Thoracic aorta (tissue), 2 donors: Measurements from ENCODE around the gene HS6ST3. TPM values are rescaled to one million over a fixed set of nuclear protein-coding genes. Genes with fewer than 3 reads are reported as not detected.
"Not testable (repeated sequence)": the region's sequence is repeated elsewhere in the genome, so short reads cannot be mapped to it uniquely, and the experiment has no call there.

ENCODE experiments used
- ATAC-seq: fragments of 150-250 bp; one replicate; pipeline ENCODE4 v1.8.0; 2017; ENCODE audit warnings: low read depth; ENCODE audit not compliant: insufficient number of reproducible peaks, low FRiP score
- DNase-seq: peaks from one replicate; pipeline ENCODE4 v3.0.0-alpha.2; 2020; ENCODE audit warnings: low spot score
- H3K27ac ChIP-seq, 2 donors: fragments of 200-600 bp; sonication (generic); 1 replicate in 1 of 2; 2 replicates in 1 of 2; pipeline ENCODE4 v1.5.1; 2016; ENCODE audit warnings: mild to moderate bottlenecking in 2 of 2, moderate library complexity in 2 of 2
- H3K27me3 ChIP-seq: fragments of 200-600 bp; sonication (generic); replicated peaks from 2 replicates; pipeline ENCODE4 v1.6.0; 2016; ENCODE audit warnings: mild to moderate bottlenecking; ENCODE audit not compliant: insufficient read depth
- H3K36me3 ChIP-seq: fragments of 200-600 bp; sonication (generic); one replicate; pipeline ENCODE4 v1.5.1; 2016
- H3K4me1 ChIP-seq, 2 donors: fragments of 200-600 bp; sonication (generic); 1 replicate in 1 of 2; 2 replicates in 1 of 2; pipeline versions ENCODE4 v1.5.1 to v1.6.0; 2016; ENCODE audit warnings: low read depth in 2 of 2, mild to moderate bottlenecking in 1 of 2; ENCODE audit not compliant: control insufficient read depth in 1 of 2
- H3K4me3 ChIP-seq: fragments of 200-600 bp; sonication (generic); 2 replicates; pipeline ENCODE4 v1.5.1; 2016; ENCODE audit warnings: mild to moderate bottlenecking
- H3K9me3 ChIP-seq: fragments of 200-600 bp; sonication (generic); 2 replicates; pipeline ENCODE4 v1.5.1; 2016
- total RNA-seq, 2 donors: library from RNA; depleted of rRNA; stranded (reverse); fragments of >200 nt; gene quantifications; one replicate each; pipeline versions ENCODE4 v1.1.0 to v1.2.3, GENCODE V29; 2016
- TF ChIP-seq, protein P1 (sequence below): fragments of 200-600 bp; sonication (generic); IDR thresholded peaks from one replicate; pipeline ENCODE4 v1.5.1; 2019; ENCODE audit warnings: antibody characterized with exemption

Gene HS6ST3
- total RNA-seq, 2 donors from 2014 or later = 1.1 to 1.8 TPM

DNA sequence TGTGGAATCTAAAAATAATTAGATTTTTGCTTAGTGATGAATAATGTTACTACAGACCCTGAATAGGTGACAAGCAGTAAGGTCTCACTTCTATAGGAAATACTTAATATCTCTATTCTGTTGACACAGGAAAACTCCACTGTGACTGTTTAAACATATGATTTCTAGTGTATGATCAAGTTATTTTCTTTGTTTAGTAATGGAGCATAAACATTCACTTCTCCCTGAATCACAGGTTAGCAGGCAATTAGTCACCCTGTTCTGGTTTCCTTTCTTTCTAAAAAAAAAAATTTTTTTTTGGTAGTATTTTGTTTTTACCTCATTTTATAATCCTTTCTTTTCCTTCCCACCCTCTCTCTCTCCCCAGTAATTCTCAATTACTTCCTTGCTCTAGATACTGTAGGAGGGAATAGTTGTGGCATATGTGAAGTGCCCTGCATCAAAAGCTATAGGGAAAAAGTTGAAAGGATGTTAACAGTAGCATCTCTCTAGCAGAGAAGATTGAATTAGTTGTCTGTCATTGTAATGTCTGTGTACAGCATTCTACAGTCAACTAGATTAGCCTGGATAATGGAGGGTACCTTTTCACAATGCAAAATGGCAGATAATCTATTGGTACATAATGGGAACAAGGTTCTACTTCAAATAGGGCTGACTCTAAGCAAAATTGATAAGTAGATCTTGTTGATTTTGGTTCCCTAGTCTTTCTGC is 3.5 kb downstream of the HS6ST3 start:
- ATAC-seq = no peak
- peaks cover 3 to 14% of the 10 kb centered on the region in 2 donors for H3K4me1 ChIP-seq
- H3K4me3 ChIP-seq = no peak overlapping the region
- TF ChIP-seq, protein P1, sequence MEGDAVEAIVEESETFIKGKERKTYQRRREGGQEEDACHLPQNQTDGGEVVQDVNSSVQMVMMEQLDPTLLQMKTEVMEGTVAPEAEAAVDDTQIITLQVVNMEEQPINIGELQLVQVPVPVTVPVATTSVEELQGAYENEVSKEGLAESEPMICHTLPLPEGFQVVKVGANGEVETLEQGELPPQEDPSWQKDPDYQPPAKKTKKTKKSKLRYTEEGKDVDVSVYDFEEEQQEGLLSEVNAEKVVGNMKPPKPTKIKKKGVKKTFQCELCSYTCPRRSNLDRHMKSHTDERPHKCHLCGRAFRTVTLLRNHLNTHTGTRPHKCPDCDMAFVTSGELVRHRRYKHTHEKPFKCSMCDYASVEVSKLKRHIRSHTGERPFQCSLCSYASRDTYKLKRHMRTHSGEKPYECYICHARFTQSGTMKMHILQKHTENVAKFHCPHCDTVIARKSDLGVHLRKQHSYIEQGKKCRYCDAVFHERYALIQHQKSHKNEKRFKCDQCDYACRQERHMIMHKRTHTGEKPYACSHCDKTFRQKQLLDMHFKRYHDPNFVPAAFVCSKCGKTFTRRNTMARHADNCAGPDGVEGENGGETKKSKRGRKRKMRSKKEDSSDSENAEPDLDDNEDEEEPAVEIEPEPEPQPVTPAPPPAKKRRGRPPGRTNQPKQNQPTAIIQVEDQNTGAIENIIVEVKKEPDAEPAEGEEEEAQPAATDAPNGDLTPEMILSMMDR = no peak
- no peaks in the 10 kb centered on the region for H3K36me3 ChIP-seq
- no peaks in the 10 kb centered on the region for H3K27me3 ChIP-seq
- H3K9me3 ChIP-seq = no peaks in the 10 kb centered on the region
- DNase-seq = no peak
- H3K27ac ChIP-seq = no peak overlapping the region

DNA sequence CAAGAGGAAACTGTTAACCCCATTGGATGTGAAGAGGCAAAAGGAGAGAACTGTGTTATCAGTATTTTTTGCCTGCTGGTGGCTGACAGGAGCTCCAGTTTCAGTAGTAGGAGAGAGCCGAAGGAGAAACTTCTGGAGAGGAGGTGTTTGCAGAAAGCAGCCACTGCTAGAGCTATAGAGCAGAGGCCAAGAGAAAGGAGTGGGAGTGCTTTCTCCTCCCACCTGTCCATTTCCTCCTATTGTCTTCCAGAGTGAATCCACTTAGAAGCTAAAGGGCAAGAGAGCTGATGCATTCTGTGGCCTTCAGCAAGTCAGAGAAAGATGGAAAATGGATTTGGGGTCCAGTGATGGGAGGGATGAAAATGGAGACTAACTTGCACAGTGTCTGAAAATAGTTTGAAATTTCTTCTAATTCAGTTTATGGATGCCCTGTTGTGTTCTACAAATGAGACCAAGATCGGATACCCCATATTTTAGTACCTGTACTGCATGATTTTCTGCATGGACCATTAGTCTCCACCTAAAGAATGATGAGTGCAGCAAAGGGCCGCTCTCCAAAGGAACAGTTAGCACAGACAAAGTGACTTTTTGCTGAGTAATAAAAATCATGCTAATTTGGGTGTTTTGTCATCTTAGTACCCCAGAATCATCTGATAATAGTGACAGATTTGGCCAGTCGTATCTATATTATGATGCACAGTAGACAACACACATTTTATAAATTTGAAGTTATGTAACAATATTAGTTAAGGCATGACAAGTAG is 10.7 kb downstream of the HS6ST3 start:
- H3K4me3 ChIP-seq = no peak overlapping the region
- no peaks in the 10 kb centered on the region for H3K27me3 ChIP-seq
- no peaks in the 10 kb centered on the region for H3K4me1 ChIP-seq
- H3K36me3 ChIP-seq = no peaks in the 10 kb centered on the region
- ATAC-seq = no peak
- DNase-seq = no peak
- H3K9me3 ChIP-seq = no peaks in the 10 kb centered on the region
- H3K27ac ChIP-seq = no peak overlapping the region
- TF ChIP-seq, protein P1 = no peak

DNA sequence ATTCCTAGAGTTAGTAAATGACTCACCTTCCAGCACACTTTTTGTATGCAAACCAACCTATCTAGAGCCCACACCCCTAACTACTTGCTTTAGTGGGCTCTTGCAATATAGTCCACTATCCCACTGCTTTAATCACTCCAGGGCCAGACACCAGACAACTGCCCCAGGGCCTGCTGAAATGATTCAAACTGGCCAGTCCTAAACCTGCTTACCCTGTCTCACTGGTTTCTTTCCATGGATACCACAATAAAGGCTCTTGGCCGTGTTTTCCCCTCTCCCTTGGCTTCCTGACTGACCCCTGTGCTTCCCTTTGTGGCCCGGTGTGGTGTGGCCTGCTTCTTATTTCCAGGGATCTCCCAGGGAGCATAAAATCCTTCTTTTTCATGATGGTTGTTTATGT is 14.6 kb downstream of the HS6ST3 start:
- H3K4me1 ChIP-seq = no peaks in the 10 kb centered on the region
- H3K9me3 ChIP-seq = peaks cover 4% of the 10 kb centered on the region
- no peak overlapping the region for H3K27ac ChIP-seq
- H3K4me3 ChIP-seq = no peak overlapping the region
- ATAC-seq (no peak), DNase-seq (no peak)
- H3K27me3 ChIP-seq = no peaks in the 10 kb centered on the region
- H3K36me3 ChIP-seq = no peaks in the 10 kb centered on the region
- TF ChIP-seq, protein P1 = no peak

DNA sequence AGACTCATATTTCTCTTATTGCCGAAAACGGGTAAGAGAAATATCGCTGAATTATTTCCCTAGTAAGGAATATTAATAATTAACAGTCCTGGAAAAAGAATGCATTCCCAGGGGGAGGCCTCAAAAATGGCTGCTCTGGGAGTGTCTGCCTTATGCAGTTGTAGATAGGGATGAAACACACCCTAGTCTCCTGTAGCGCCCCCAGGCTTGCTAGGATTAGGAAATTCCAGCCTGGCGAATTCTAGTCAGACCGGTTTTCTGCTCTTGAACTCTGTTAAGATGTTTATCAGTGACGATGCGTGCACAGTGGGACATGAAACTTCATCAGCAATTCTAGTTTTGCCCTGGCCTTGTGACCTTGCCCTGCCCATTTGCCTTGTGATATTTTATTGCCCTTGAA is 18.2 kb downstream of the HS6ST3 start:
- not testable (repeated sequence) for H3K9me3 ChIP-seq, H3K27me3 ChIP-seq, H3K4me1 ChIP-seq, H3K4me3 ChIP-seq, H3K36me3 ChIP-seq, ATAC-seq, DNase-seq, H3K27ac ChIP-seq

DNA sequence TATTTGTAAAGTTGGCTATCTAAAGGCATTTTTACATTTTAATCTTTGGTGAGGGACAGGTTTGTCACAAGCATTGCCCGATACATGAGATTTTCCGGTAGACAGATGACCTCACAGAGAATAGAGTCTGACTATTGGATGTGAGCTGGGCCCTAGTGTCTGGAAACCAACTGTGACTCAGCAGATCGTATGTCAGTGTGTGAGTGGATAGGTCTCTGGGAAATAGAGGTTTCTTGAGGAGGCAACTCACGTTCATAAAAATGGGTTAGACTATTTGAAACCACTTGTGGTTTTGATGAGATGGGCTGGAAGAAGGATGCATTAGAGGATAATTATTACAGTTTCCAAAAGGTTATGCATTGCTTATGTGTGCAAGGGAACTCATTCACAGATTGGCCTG is 19.2 kb downstream of the HS6ST3 start:
- H3K4me3 ChIP-seq = no peak overlapping the region
- no peaks in the 10 kb centered on the region for H3K27me3 ChIP-seq
- TF ChIP-seq, protein P1 = no peak
- DNase-seq = no peak
- H3K9me3 ChIP-seq = peaks cover 4% of the 10 kb centered on the region
- ATAC-seq = no peak
- H3K4me1 ChIP-seq = no peaks in the 10 kb centered on the region
- H3K27ac ChIP-seq = no peak overlapping the region
- no peaks in the 10 kb centered on the region for H3K36me3 ChIP-seq
